ENCODE results near the gene SEMA5B. TPM values are rescaled to one million over a fixed set of nuclear protein-coding genes. Genes with fewer than 3 reads are reported as not detected.

The SEMA5B gene
- total and polyA plus RNA-seq, 2 donors (not counting 3 experiments of a cell fraction or from before 2014, with no cell fraction given) = 0.07 TPM; not detected in 1

GRCh38 chr3:122956693-122957455, 70.7 kb downstream of the SEMA5B start:
- H3K9me1 ChIP-seq (replicated peaks; ENCODE audit: control insufficient read depth, extremely low read depth, insufficient read depth, low read length) = no peaks in the 10 kb centered on the region
- FAIRE-seq = no peak
- no peaks in the 10 kb centered on the region for H4K20me1 ChIP-seq (replicated peaks; ENCODE audit: control insufficient read depth, extremely low read depth, insufficient read depth, low read length)
- DNase-seq (ENCODE audit: low read depth, low spot score) = no peak
- no peaks in the 10 kb centered on the region for H3K36me3 ChIP-seq (ENCODE audit: control insufficient read depth in 2 of 2, extremely low read depth in 1 of 2, insufficient read depth in 2 of 2, low read length in 2 of 2)
- no peak overlapping the region for H3K27ac ChIP-seq (ENCODE audit: insufficient read depth, low read depth, low read length)
- no peaks in the 10 kb centered on the region for H3K79me2 ChIP-seq (ENCODE audit: control insufficient read depth, insufficient read depth, low read length)
- TF ChIP-seq GATA2 (IDR thresholded peaks at IDR 0.05; ENCODE audit: insufficient read depth, insufficient read length, low read depth, low read length) (no peak), POLR2A (IDR thresholded peaks at IDR 0.05; ENCODE audit: low read depth, low read length) (no peak), JUN (IDR thresholded peaks at IDR 0.05; ENCODE audit: borderline replicate concordance, insufficient read depth, insufficient read length, low read depth) (no peak), FOS (IDR thresholded peaks at IDR 0.05; ENCODE audit: borderline replicate concordance, insufficient read depth, low read length) (no peak), EZH2 (IDR thresholded peaks at IDR 0.05; ENCODE audit: borderline replicate concordance, low read depth, low read length, severe bottlenecking) (no peak), MAX (IDR thresholded peaks at IDR 0.05; ENCODE audit: insufficient read depth, insufficient read length) (no peak), CTCF (IDR thresholded peaks at IDR 0.05; ENCODE audit: extremely low read depth in 1 of 2, insufficient read depth in 1 of 2, low read depth in 1 of 2, low read length in 2 of 2) (no peak), POLR2AphosphoS5 (IDR thresholded peaks at IDR 0.05; ENCODE audit: insufficient read depth, low read depth, low read length) (no peak), MYC (IDR thresholded peaks at IDR 0.05; ENCODE audit: low read depth, low read length) (no peak)
- peaks cover 10 to 16% of the 10 kb centered on the region in 2 experiments for H3K27me3 ChIP-seq (ENCODE audit: control insufficient read depth in 2 of 2, insufficient read depth in 2 of 2, low read length in 2 of 2)
- H3K9ac ChIP-seq (replicated peaks; ENCODE audit: extremely low read depth, insufficient read depth, low read length) = no peak overlapping the region
- H3K4me2 ChIP-seq (ENCODE audit: insufficient read depth, low read length) = no peak overlapping the region
- ChIA-PET CTCF (interaction anchor here (1.1 kb wide), 1 partner anchor 8 kb away, joined by 4 read pairs; no protein-coding TSS in a partner anchor), POLR2A (no interaction called here)
- intact Hi-C loops (cut with micrococcal nuclease) (no loop called here), dilution Hi-C loops (cut with MboI; ENCODE audit: extremely low pct_ligation_motif_present, low sequenced_read_pairs) (no loop called here)
- no peaks in the 10 kb centered on the region for H3K9me3 ChIP-seq (replicated peaks; ENCODE audit: control insufficient read depth, insufficient read depth, low read length)
- H2AFZ ChIP-seq (ENCODE audit: low read depth, low read length) = no peak overlapping the region
- no peaks in the 10 kb centered on the region for H3K4me1 ChIP-seq (ENCODE audit: control insufficient read depth, extremely low read depth, insufficient read depth, low read length)
- BruUV-seq (replicated peaks) = no TSS peak
- H3K4me3 ChIP-seq (replicated peaks in 1 of 3; ENCODE audit: insufficient read depth in 1 of 3, low read depth in 1 of 3, low read length in 3 of 3) = no peak overlapping the region

Data from endothelial cell of umbilical vein (primary cell).